ENCODE data around the gene ZDHHC14. TPM values are rescaled to one million over a fixed set of nuclear protein-coding genes. Genes with fewer than 3 reads are reported as not detected.
A peak's percentile ranks its signal among the peaks of the same experiment; 100 is the strongest.
"Not testable (repeated sequence)": the region's sequence is repeated elsewhere in the genome, so short reads cannot be mapped to it uniquely, and the experiment has no call there.

Gene ZDHHC14
- total RNA-seq, 2 experiments from 2014 or later: 2.4 to 2.5 TPM

- H3K36me3 Mint-ChIP-seq (ENCODE audit: low read depth): no peaks in the 10 kb centered on the region
- no peak overlapping the region for H3K4me3 Mint-ChIP-seq
- no peak overlapping the region for H3K27ac Mint-ChIP-seq
- no peak for ATAC-seq
- ChIA-PET CTCF (interaction anchor here (0.6 kb wide), 1 partner anchor 13 kb away, joined by 3 read pairs; no protein-coding TSS in a partner anchor), POLR2A (no interaction called here)
- DNase-seq: no peak
- H3K27me3 Mint-ChIP-seq: no peaks in the 10 kb centered on the region
- intact Hi-C loops (cut with DNase I, micrococcal nuclease): no loop called here
- no peaks in the 10 kb centered on the region for H3K4me1 Mint-ChIP-seq
- peaks cover 3% of the 10 kb centered on the region for H3K9me3 Mint-ChIP-seq (ENCODE audit: low read depth)
Observed at GRCh38 chr6:157406661-157407060, 25.7 kb downstream of the ZDHHC14 start.

GRCh38 chr6:157407646-157408045 lies 26.7 kb downstream of the ZDHHC14 start:
- H3K27me3 Mint-ChIP-seq: no peaks in the 10 kb centered on the region
- H3K36me3 Mint-ChIP-seq (ENCODE audit: low read depth): no peaks in the 10 kb centered on the region
- H3K4me1 Mint-ChIP-seq: no peaks in the 10 kb centered on the region
- peaks cover 3% of the 10 kb centered on the region for H3K9me3 Mint-ChIP-seq (ENCODE audit: low read depth)
- no peak overlapping the region for H3K4me3 Mint-ChIP-seq
- CTCF ChIA-PET: no interaction called here
- no peak for DNase-seq
- POLR2A ChIA-PET: no interaction called here
- H3K27ac Mint-ChIP-seq: no peak overlapping the region
- intact Hi-C loops (cut with DNase I, micrococcal nuclease): no loop called here
- ATAC-seq: no peak

- DNase-seq; H3K9me3 Mint-ChIP-seq (ENCODE audit: low read depth); H3K4me1 Mint-ChIP-seq; POLR2A ChIA-PET; CTCF ChIA-PET; H3K36me3 Mint-ChIP-seq (ENCODE audit: low read depth); H3K27ac Mint-ChIP-seq; ATAC-seq; H3K27me3 Mint-ChIP-seq; intact Hi-C loops (cut with DNase I, micrococcal nuclease); H3K4me3 Mint-ChIP-seq: not testable (repeated sequence)
Observed at GRCh38 chr6:157408427-157408826, 27.4 kb downstream of the ZDHHC14 start.

GRCh38 chr6:157410045-157410444 lies 29.1 kb downstream of the ZDHHC14 start:
- Mint-ChIP-seq H3K4me1 (no peaks in the 10 kb centered on the region), H3K36me3 (ENCODE audit: low read depth) (no peaks in the 10 kb centered on the region), H3K9me3 (ENCODE audit: low read depth) (peaks cover 3% of the 10 kb centered on the region), H3K4me3 (no peak overlapping the region), H3K27ac (no peak overlapping the region), H3K27me3 (no peaks in the 10 kb centered on the region)
- ChIA-PET POLR2A (no interaction called here), CTCF (interaction anchor here (2.5 kb wide), 1 partner anchor 14 kb away, joined by 8 read pairs; no protein-coding TSS in a partner anchor)
- intact Hi-C loops (cut with DNase I, micrococcal nuclease): no loop called here
- no peak for DNase-seq
- ATAC-seq: no peak

GRCh38 chr6:157411368-157411767 lies 30.4 kb downstream of the ZDHHC14 start:
- H3K4me3 Mint-ChIP-seq: no peak overlapping the region
- POLR2A ChIA-PET: no interaction called here

GRCh38 chr6:157412791-157413190 lies 31.8 kb downstream of the ZDHHC14 start:
- ChIA-PET POLR2A (no interaction called here), CTCF (no interaction called here)
- DNase-seq (no peak), ATAC-seq (no peak)
- H3K36me3 Mint-ChIP-seq (ENCODE audit: low read depth): no peaks in the 10 kb centered on the region
- H3K9me3 Mint-ChIP-seq (ENCODE audit: low read depth): peaks cover 3% of the 10 kb centered on the region
- H3K27me3 Mint-ChIP-seq: no peaks in the 10 kb centered on the region
- intact Hi-C loops (cut with DNase I, micrococcal nuclease): no loop called here
- H3K4me1 Mint-ChIP-seq: no peaks in the 10 kb centered on the region
- no peak overlapping the region for H3K4me3 Mint-ChIP-seq
- H3K27ac Mint-ChIP-seq: no peak overlapping the region

More at GRCh38 chr6:157411368-157411767, 30.4 kb downstream of the ZDHHC14 start:
- H3K27me3 Mint-ChIP-seq: no peaks in the 10 kb centered on the region
- ATAC-seq: no peak
- H3K4me1 Mint-ChIP-seq: no peaks in the 10 kb centered on the region
- H3K27ac Mint-ChIP-seq: no peak overlapping the region
- CTCF ChIA-PET: interaction anchor here (2.5 kb wide), 1 partner anchor 15 kb away, joined by 8 read pairs; no protein-coding TSS in a partner anchor
- intact Hi-C loops (cut with DNase I, micrococcal nuclease): no loop called here
- DNase-seq: no peak
- H3K9me3 Mint-ChIP-seq (ENCODE audit: low read depth): peaks cover 3% of the 10 kb centered on the region
- no peaks in the 10 kb centered on the region for H3K36me3 Mint-ChIP-seq (ENCODE audit: low read depth)

GRCh38 chr6:157420497-157420896 lies 39.5 kb downstream of the ZDHHC14 start:
- H3K4me3 Mint-ChIP-seq: no peak overlapping the region
- H3K27ac Mint-ChIP-seq: no peak overlapping the region
- no peaks in the 10 kb centered on the region for H3K36me3 Mint-ChIP-seq (ENCODE audit: low read depth)

GRCh38 chr6:157424491-157425020 lies 43.6 kb downstream of the ZDHHC14 start:
- POLR2A ChIA-PET: no interaction called here
- no peak overlapping the region for H3K4me3 Mint-ChIP-seq
- H3K4me1 Mint-ChIP-seq: peaks cover 31% of the 10 kb centered on the region
- CTCF ChIA-PET: interaction anchor here (1.4 kb wide), 1 partner anchor 10 kb away, joined by 3 read pairs; no protein-coding TSS in a partner anchor
- H3K27ac Mint-ChIP-seq: no peak overlapping the region
- intact Hi-C loops (cut with DNase I, micrococcal nuclease): no loop called here
- H3K36me3 Mint-ChIP-seq (ENCODE audit: low read depth): peaks cover 3% of the 10 kb centered on the region
- ATAC-seq (no peak), DNase-seq (no peak)
- H3K9me3 Mint-ChIP-seq (ENCODE audit: low read depth): peaks cover under 1% of the 10 kb centered on the region
- H3K27me3 Mint-ChIP-seq: no peaks in the 10 kb centered on the region

More at GRCh38 chr6:157420497-157420896, 39.5 kb downstream of the ZDHHC14 start:
- no peaks in the 10 kb centered on the region for H3K27me3 Mint-ChIP-seq
- no peaks in the 10 kb centered on the region for H3K4me1 Mint-ChIP-seq
- no peak for ATAC-seq
- POLR2A ChIA-PET: no interaction called here
- no peak for DNase-seq
- intact Hi-C loops (cut with DNase I, micrococcal nuclease): no loop called here
- CTCF ChIA-PET: no interaction called here
- peaks cover 3% of the 10 kb centered on the region for H3K9me3 Mint-ChIP-seq (ENCODE audit: low read depth)

- Mint-ChIP-seq H3K36me3 (ENCODE audit: low read depth) (peaks cover 3% of the 10 kb centered on the region), H3K27ac (peak overlapping the region; percentile 91), H3K27me3 (no peaks in the 10 kb centered on the region), H3K4me1 (peaks cover 46% of the 10 kb centered on the region), H3K4me3 (peak overlapping the region; percentile 51), H3K9me3 (ENCODE audit: low read depth) (no peaks in the 10 kb centered on the region)
- intact Hi-C loops (cut with DNase I, micrococcal nuclease): loop anchor here (1.0 to 2.0 kb wide), 6 partner anchors 33 to 741 kb away; partner anchors contain the start of genes GTF2H5 (in 1 of the 2), SERAC1 (in 1 of the 2) and ZDHHC14 (in 1 of the 2)
- POLR2A ChIA-PET: interaction anchor here (0.6 to 1.7 kb wide), 4 partner anchors 25 to 108 kb away, joined by 3 to 8 read pairs (median 4); no protein-coding TSS in a partner anchor
- DNase-seq: peak; percentile 57
- ATAC-seq: no peak
- CTCF ChIA-PET: interaction anchor here (0.5 to 1.6 kb wide), 3 partner anchors 8 to 108 kb away, joined by 3 to 5 read pairs (median 3); no protein-coding TSS in a partner anchor
Observed at GRCh38 chr6:157427969-157428368, 47.0 kb downstream of the ZDHHC14 start.

GRCh38 chr6:157428427-157429202 lies 47.6 kb downstream of the ZDHHC14 start:
- H3K9me3 Mint-ChIP-seq (ENCODE audit: low read depth): no peaks in the 10 kb centered on the region
- H3K27ac Mint-ChIP-seq: peak overlapping the region; percentile 91
- no peaks in the 10 kb centered on the region for H3K27me3 Mint-ChIP-seq
- POLR2A ChIA-PET: interaction anchor here (0.6 to 1.7 kb wide), 6 partner anchors 25 to 336 kb away, joined by 3 to 8 read pairs (median 4); no protein-coding TSS in a partner anchor
- peak; percentile 88 for DNase-seq
- peak; percentile 89 for ATAC-seq
- peaks cover 46% of the 10 kb centered on the region for H3K4me1 Mint-ChIP-seq
- intact Hi-C loops (cut with DNase I, micrococcal nuclease): loop anchor here (1.0 to 2.0 kb wide), 8 partner anchors 33 to 740 kb away; partner anchors contain the start of genes GTF2H5 (in 1 of the 2), SERAC1 (in 1 of the 2) and ZDHHC14 (in 1 of the 2)
- H3K36me3 Mint-ChIP-seq (ENCODE audit: low read depth): peaks cover 3% of the 10 kb centered on the region
- CTCF ChIA-PET: interaction anchor here (0.5 to 1.6 kb wide), 5 partner anchors 9 to 124 kb away, joined by 3 to 5 read pairs (median 4); no protein-coding TSS in a partner anchor
- H3K4me3 Mint-ChIP-seq: peak overlapping the region; percentile 51

- CTCF ChIA-PET: interaction anchor here (0.5 to 1.6 kb wide), 6 partner anchors 32 to 123 kb away, joined by 3 to 5 read pairs (median 4); no protein-coding TSS in a partner anchor
- Mint-ChIP-seq H3K27me3 (no peaks in the 10 kb centered on the region), H3K4me3 (peak overlapping the region; percentile 51), H3K36me3 (ENCODE audit: low read depth) (peaks cover 3% of the 10 kb centered on the region), H3K27ac (peak overlapping the region; percentile 91), H3K9me3 (ENCODE audit: low read depth) (no peaks in the 10 kb centered on the region), H3K4me1 (peaks cover 46% of the 10 kb centered on the region)
- POLR2A ChIA-PET: interaction anchor here (0.7 to 1.7 kb wide), 4 partner anchors 30 to 335 kb away, joined by 4 to 8 read pairs (median 5); no protein-coding TSS in a partner anchor
- intact Hi-C loops (cut with DNase I, micrococcal nuclease): loop anchor here (1.0 to 2.0 kb wide), 7 partner anchors 48 to 740 kb away; partner anchors contain the start of genes GTF2H5 (in 1 of the 2), SERAC1 (in 1 of the 2) and ZDHHC14 (in 1 of the 2)
- ATAC-seq: peak; percentile 44
- no peak for DNase-seq
Observed at GRCh38 chr6:157429248-157429647, 48.3 kb downstream of the ZDHHC14 start.

All from activated CD4-positive, alpha-beta T cell treated with anti-CD3 and anti-CD28 coated beads for 36 hours (primary cell).